HG02759 (cell line): ENCODE data around the gene GDPD1.
A peak's percentile ranks its signal among the peaks of the same experiment; 100 is the strongest.
"Not testable (repeated sequence)": the region's sequence is repeated elsewhere in the genome, so short reads cannot be mapped to it uniquely, and the experiment has no call there.

Experiments
- ATAC-seq: cut with Tn5 transposase; IDR thresholded peaks from one replicate; pipeline ENCODE4 v1.9.1; 2021; ENCODE audit warnings: mild to moderate bottlenecking, moderate library complexity; ENCODE audit not compliant: unreplicated experiment

GDPD1 gene

GRCh38 chr17:59220328-59221158 is at the start of gene GDPD1:
TSS of gene GDPD1 (plus strand) at chr17:59220511. CDS start at chr17:59220610, 99 bp downstream.
- peak; percentile 97 for ATAC-seq

DNA sequence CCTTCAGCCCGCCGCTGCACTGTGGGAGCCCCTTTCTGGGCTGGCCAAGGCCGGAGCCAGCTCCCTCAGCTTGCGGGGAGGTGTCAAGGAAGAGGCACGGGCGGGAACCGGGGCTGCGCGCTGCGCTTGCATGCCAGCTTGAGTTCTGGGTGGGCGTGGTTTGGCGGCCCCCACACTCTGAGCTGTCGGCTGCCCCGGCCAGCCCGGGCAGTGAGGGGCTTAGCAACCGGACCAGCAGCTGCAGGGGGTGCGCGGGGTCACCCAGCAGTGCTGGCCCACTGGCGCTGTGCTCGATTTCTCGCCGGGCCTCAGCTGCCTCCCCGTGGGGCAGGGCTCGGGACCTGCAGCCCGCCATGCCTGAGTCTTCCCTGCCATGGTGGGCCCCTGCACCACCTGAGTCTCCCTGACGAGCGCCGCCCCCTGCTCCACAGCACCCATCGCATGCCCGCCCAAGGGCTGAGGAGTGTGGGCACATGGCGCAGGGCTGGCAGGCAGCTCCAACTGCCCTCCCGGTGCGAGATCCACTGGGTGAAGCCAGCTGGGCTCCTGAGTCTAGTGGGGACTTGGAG is 47.8 kb upstream of the GDPD1 start:
- ATAC-seq, result no peak

DNA sequence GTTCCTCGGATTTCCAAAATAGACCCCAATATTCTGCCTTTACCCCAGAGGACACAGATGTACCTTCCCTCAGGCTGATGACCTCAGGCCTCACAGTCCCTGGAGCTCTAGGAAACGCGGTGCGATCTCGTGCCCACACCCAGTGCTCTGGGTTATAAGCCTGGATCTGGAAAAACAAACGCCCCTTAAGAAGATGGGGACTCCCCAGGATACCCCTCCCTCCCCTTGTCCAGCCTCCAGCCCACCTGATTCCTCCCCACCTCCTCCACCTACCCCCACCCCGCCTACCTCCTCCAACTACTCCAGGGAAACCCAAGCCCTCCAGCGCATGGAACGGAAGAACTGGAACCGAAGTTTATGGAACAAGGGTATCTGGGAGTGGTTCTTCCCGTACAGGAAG is 45.6 kb upstream of the GDPD1 start:
- ATAC-seq, result no peak

GRCh38 chr17:59175076-59175475 is 45.2 kb upstream of the GDPD1 start:
- ATAC-seq, result no peak

- ATAC-seq, result no peak
Measured at GRCh38 chr17:59178266-59178985, 41.9 kb upstream of the GDPD1 start.

GRCh38 chr17:59179601-59180000 is 40.7 kb upstream of the GDPD1 start:
- not testable (repeated sequence) for ATAC-seq

DNA sequence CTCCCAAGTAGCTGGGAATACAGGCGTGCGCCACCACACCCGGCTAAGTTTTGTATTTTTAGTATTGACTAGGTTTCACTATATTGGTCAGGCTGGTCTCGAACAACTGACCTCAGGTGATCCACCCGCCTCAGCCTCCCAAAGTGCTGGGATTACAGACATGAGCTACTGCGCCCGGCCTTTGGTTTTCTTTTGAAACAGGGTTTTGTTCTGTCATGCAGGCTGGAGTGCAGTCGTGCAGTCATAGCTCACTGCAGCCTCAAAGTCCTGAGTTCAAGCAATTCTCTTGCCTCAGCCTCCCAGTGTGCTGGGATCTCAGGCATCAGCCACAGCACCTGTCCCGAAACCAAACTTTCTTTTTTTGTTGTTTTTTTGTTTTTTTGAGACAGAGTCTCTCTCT is 39.7 kb upstream of the GDPD1 start:
- no peak for ATAC-seq

DNA sequence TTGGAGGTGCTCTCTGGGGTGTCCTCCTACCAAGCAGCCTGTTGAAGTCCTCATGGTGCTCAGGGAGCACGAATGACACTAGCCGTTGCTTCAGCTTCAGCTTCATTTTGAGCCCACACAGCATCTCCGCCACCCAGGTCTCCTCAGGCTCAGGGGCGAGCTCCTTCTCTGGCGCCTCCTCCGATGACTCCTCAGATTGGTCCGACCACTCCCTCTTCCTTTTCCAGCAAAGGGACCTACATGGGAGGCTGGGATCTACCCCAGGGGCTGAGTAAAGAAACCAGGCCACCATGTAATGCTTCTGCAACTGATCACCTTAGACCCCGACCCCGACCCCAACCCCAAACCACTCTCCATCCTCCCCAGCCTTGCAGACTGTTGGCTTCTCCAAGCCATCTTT is 38.8 kb upstream of the GDPD1 start:
- no peak for ATAC-seq

GRCh38 chr17:59185997-59186396 is 34.3 kb upstream of the GDPD1 start:
- ATAC-seq, result no peak

DNA sequence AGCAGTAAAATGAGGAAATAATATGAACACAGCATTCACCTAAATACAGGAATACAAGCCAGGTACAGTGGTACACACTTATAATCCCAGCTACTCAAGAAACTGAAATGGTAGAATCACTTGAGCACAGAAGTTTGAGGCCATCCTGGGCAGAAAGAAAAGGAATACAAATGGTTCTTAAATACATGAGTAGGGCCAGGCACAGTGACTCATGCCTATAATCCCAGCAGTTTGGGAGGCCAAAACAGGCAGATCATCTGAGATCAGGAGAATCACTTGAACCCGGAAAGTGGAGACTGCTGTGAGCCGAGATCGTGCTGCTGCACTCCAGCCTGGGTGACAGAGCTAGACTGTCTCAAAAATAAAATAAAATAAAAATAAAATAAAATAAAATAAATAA is 33.5 kb upstream of the GDPD1 start:
- no peak for ATAC-seq

DNA sequence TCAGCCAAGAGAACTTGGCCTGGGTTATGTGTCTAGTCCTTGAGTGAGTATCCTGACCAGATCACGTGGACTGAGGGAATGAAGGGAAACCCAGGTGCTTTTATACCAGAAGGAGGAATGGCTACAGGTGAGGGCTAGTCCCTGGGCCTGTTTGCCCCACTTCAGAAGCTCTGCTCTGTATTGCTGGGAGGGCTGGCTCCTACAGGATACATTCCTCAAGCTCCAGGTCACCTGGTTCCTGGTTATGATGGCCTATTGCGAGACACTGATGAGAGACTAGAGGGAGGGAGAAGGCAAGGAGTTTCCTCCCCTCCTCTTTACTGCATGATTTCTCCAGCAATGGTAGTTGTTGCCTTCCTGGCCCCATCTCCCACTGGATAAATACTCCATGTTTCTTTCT is 29.5 kb upstream of the GDPD1 start:
- no peak for ATAC-seq

DNA sequence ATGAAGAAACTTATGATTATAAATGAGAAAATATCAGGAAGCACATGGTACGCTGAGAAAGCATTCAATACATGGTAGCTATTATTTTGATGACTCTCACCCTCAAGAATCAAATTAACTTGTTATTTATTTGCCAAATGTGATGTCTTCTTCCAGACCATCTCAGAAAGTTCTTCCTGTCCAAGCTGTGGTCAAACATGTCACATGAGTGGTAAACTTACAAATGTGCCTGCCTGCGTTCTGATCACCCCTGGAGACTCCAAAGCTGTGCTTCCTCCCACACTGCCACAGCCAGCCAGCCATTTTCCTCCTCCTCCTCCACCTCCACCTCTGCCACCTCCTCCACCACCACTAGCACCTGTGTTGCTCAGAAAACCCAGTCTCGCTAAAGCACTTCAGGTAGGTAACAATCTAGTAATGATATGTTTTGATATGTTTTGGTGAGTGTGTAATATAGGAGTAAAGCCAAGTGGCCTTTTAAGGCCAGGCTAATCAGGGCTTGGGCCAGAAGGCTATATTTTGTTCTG is 26.9 kb upstream of the GDPD1 start:
- no peak for ATAC-seq

GRCh38 chr17:59199398-59199797 is 20.9 kb upstream of the GDPD1 start:
- ATAC-seq, result no peak

- no peak for ATAC-seq
Measured at GRCh38 chr17:59202320-59202719, 18.0 kb upstream of the GDPD1 start.

GRCh38 chr17:59219370-59219769 is 941 bp upstream of the GDPD1 start:
- no peak for ATAC-seq

GRCh38 chr17:59219992-59220327 is 351 bp upstream of the GDPD1 start:
- no peak for ATAC-seq

DNA sequence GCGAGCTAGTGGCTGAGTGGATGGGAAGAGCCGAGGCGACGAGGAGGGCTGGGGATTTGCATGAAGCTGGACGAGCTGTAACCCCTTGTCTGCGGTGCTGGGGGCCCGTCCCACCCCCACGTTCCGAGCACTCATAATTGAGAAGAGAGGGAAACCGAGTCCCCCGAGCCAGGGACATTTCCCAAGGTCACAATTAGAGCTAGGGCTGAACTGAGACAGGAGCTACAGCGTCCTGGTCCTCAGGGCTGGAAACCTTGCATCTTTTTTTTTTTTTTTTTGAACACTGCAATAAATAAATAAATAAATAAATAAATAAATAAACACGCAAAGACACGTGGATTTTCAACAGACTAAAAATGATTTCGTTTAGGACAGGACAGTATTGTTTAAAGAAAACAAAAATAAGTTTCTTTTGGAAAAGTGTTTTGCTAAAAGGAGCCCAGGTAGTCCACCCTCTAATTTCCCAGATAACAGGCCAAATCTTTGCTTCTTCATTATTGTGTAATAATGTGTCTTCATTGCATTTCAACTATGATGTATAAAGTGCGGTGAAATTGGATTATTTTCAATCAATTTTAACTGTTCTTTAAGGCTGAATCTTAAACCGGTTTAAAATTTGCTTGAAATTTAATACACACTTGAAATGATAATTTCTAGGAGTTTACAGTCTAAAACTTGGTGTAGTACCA is 992 bp downstream of the GDPD1 start:
- no peak for ATAC-seq

DNA sequence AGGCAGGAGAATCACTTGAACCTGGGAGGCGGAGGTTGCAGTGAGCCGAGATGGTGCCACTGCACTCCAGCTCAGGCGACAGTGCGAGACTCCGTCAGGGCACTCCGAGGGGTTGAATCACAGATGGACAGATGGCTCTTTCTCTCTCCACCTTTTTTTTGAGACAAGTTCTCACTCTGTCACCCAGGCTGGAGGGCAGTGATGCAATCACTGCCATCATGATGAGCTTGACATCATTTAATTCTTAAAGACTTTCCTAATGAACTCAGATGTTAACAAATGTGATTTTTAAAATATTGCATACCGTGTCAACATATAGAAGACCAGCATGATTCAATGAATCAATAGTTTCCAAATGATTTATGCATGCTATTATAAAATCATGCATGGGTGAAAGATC is 3.5 kb downstream of the GDPD1 start:
- ATAC-seq, result no peak

DNA sequence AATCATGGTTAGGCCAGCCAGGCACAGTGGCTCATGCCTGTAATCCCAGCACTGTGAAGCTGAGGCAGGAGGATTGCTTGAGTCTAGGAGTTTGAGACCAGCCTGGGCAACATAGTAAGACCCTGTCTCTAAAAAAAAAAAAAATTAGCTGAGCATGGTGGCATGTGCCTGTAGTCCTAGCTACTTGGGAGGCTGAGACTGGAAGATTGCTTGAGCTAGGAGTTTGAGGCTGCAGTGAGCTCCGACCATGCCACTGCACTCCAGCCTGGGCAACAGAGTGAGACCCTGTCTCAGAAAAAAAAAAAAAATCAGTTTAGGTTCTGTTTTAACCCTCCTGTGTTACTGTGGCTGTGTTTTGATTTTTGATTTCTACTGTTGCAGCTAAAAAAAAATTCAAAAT is 8.3 kb downstream of the GDPD1 start:
- ATAC-seq, result not testable (repeated sequence)

- no peak for ATAC-seq
Measured at GRCh38 chr17:59230764-59231163, 10.5 kb downstream of the GDPD1 start.

DNA sequence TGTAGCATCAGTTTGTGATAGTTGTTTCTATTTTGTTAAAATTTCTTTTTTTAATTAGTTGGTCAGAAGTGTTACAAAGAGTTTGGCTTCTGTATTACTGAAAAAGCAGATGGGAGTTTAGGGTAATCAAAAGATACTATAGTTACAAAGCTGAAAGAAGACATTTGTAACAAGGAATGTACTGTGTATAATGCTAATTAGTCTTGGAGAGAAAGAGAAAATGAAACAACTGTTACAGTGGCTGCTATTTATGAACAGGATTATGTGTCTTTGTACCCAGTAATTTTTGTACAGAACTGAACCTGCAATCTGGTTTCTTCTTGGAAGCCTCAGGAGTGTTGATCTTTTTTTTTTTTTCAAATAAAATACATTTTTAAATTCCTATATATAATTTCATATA is 14.3 kb downstream of the GDPD1 start:
- no peak for ATAC-seq
